NOMO-1 (cell line): ENCODE data around the gene ZBTB38.

Source experiments
- DNase-seq, 2 experiments: peaks; one replicate each; lab custom pipeline; 2025; ENCODE audit not compliant: unreplicated experiment in 2 of 2; lab: John Stamatoyannopoulos, UW

The ZBTB38 gene

DNA sequence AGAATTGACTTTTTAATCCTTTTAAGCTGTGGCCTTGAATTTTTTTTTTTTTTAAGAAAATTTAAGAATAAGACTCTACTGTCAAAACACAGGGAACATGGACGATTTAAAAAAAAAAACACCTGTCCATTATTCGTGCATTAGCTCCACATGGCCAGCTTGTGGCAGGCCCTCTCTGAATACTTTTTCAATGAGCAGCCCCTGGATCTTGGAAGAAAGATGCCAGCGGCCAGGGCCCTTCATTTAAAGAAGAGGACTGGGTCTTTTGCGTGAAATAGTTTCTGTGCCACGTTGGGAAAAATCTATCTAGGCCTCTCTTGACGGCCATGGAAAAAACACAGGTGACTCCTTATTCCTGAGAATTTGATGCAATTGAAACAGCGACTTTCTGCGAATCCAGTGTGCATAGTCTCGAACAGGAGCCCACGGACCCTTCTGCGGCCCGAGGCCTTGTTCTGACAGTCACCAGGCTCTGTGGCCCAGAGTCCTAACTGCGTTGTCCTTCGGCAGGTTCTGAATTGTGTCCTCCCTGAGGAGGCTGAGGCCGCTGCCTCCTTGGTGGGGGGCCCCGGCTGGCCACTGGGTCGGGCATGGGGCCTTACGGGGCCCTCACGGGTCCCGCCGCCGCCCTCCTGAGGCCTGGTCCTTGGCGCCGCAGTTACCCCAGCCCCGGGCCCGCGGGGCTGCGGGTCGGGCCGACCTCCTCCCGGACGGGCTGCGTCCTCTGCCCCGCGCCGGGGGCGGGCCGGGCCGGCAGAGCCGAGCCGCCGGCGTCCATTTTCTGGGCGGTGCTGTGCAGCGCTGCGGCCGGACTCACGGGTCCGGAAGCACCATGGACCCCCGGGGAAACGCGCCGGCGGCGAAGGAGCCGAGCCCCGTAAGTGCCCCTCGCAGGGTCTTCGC lies 33.5 kb downstream of the ZBTB38 start:
- peak; percentile 34 to 55 for DNase-seq

DNA sequence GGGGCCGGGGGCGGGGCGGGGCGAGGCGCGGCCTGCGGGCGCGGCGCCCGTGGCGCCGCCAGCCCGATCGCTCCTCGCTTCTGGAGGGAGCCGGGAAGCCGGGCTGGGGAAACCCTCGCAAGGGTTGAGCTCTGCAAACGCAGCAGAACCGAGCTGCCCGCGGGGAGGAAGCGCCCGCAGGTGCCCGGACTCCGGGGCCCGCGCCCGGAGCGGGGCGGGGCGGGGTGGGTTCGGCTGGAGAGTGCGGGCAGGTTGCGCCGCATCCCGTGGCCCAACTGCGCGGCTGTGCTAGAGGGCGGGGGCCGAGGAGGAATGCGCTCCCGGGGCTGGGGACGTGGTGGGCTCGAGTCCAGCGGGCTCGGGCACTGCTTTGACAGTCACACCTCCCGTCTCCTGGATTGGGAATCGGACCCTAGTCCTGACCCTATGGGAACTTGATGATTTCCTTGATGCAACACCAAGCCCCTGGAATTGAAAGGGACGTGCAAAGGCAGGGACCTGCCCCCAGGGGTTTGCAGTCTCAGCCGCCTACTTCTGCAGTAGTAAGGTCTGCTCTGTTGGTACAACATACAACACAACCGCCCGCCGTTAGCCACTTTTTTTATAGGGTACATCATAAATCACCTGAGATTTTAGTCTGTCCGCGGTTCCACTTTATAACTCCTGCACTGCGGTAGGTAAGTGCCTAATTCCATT lies 34.3 kb downstream of the ZBTB38 start:
- DNase-seq, result peak; percentile 34 to 49

DNA sequence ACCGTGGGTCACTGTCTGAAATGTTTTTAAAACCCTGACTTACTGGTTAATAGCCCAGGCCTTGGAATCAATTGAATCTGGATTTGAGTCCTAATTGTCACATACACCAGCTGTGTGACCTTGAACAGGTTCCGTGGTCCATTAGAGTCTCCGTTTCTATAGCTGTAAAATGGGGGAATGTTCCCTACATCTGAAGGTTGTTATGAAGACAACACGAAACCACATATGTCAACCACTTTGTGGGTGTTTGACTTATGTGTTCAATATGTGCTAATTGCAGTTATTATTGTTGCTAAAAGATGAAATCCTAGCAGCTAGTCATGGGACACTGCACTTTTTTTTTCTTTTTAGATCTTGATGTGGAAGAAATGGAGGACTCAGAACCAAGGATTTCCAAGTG lies 35.3 kb downstream of the ZBTB38 start:
- no peak for DNase-seq

DNA sequence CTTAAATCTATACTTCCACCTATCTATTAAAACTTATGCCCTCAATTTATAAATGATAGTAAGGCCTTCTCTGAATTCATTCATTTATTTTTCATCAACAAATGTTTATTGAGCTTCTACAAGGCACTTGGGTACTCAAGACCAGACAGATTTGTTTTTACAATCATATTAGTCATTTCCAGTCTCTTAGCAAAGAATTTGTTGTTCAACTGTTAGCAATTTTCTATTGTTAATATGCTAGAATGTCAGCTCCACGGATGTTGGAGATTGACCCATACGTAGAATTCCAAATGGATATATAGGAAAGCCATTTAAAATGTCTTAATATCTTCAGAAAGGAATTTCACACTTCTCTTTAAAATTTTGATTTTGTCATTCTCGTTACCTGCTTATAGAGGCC lies 36.7 kb downstream of the ZBTB38 start:
- DNase-seq, result no peak

DNA sequence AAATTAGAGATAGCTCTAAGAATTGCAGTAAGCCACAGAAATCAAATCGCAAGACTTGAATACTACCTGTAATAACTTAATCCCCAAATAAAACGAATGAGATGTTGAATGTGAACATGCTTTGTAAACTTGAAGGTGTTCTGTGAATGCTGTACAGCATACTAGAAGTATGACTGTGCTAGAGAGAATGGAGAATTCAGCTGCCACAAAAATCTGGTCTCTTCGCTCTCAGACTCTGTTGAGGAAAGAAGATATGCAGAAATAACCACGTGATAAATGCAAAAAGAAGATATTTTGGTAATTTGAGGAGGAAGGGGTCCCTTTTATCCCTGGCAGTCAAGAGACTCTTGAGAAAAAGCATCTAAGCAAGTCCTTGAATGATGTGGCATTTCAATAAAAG lies 37.3 kb downstream of the ZBTB38 start:
- no peak for DNase-seq

DNA sequence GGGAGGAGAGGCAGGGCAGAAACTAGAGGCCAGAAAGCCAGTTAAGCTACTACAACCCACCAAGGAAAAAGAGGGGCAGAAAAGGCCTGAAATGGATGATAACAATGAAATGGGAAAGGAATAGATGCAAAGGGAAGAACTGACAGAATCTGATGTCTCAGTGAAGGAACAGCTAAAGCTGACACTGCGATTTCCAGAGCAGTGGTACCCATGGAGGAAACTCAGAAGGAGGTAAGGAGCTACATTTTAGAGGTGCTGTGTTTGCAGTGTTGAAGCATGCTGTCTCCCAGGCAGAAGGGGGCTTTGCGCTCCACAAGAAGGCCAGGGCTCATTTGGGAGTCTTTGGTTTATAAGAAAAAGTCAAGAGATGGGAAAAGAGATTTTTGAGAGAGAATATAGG lies 38.0 kb downstream of the ZBTB38 start:
- DNase-seq, result no peak

DNA sequence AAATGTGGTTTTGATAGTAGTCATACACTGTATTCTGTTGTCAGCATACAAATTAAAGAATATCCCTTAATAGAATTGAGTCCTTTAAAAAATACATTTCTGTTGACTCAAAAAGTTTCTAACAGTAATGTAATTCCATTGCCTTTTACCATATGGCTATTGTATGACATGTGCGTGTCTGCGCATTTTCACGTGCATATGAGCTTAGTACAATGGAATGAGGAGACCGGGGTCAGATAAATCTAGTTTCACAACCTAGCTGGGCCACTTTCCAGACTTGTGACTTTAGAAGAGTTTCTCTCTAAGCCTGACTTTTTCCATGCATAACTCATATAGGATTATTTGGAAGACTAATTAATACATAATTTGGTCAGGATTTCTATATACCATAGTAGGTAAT lies 38.7 kb downstream of the ZBTB38 start:
- DNase-seq, result no peak

DNA sequence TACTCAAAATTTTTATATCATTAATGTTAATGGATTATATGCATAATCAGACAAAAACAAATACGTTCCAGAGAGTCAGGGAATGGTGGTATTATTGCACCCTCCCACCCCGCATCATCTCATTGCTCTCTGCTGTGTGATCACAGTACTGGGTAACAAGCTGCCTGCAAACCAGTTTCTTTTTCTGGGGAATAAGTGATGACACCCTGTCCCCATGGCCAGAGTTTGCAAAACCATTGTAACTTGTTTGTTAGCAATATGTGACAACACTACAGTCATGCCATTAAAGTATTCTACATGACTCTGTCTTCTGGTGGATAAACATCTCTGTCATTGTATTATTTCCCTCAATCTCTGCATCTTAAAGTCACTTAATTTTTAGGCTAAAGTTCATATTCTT lies 39.5 kb downstream of the ZBTB38 start:
- no peak for DNase-seq

DNA sequence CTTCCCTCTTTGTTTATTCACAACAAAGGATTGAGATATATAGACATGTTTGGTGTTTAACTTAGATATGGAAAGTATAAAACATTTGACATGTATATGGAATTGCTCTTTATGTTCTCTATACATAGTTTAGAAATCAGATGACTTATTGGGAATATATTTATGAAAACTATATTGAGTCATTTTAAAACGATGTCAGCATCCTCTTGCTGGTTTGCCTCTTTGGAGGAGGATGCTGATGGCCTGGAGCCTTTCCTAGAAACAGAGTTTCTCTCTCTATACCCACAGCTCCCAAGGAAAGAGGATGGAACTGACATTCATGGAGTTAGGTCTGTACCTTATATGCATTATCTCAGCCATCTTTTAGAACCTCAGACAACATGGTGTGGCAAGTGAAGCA lies 40.3 kb downstream of the ZBTB38 start:
- no peak for DNase-seq

DNA sequence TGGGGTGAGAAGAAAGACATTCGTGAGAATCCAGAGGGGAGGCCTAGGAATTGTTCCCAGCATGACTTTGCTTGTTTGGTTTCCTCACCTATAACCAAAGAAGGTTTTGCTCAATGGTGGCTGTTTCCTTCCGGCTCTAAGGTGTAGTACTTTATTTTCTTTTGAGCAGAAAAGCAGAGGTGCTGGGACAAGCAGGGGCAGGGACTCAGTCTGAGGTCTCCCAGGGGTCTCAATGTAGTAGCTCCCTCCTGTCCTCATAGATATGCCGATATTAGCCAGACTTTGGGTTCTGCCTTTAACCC lies 41.6 kb downstream of the ZBTB38 start:
- DNase-seq, result no peak

DNA sequence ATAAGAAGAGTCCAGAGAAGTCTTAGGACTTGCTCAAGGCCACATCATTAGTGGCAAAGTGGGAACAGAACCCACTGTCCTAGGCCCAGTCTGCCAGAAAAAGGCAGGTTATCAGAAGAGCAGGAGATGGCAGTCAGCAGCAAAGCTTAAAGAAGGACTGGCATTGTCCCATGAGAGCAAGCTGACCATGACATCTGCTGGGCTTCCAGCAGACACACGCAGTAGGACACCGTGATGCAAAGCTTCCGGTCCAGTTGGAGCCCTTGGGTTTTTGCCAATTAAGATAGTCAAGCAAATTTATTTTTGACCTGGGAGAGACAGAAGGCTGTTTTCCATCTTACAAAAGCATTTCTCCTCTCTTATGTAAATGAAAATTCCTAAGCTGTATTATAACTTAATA lies 42.1 kb downstream of the ZBTB38 start:
- DNase-seq, result no peak

DNA sequence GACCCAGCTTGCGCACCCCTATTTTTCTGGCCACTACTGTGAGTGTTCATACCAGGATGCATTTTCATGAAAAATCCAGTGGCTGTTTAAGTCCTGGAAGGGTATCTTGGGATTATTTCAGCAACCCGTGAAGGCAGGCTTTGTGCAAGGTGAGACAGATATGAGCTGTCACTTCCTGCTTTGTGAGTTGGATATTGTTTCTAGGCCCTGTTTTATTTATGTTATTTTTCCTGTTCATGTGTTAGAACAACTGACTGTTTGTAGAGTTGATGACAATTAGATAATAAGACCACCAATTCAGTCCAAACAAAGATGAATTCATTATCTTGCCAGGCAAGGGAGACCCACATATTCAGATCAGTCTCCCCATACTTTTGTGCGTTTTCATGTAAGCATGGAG lies 42.5 kb downstream of the ZBTB38 start:
- DNase-seq, result no peak

DNA sequence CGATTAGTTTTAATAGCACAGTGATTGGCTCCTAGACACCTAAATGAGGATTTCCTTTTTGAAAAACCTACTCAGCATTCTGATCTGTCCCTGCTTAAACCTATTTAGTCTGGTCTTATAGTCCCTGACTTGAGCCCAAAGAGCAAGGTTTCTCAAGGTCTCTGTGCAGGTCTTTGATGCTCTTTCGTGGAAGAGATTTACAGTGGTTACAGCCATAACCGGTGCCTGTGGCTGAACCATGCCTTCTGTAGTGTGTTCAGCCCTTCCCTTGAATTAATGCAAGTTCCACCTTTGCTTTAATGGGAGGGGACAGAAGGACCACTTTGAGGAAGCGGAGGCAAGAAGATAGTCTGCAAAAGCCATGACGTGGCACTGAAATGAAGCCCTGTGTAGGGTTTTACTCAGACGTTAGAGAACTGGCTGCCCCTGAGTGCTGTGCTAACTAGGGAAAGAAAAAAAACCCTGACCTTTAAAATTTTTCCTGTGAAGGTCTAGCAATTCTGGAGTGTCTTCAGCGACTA lies 43.0 kb downstream of the ZBTB38 start:
- DNase-seq, result peak; percentile 35 to 51

DNA sequence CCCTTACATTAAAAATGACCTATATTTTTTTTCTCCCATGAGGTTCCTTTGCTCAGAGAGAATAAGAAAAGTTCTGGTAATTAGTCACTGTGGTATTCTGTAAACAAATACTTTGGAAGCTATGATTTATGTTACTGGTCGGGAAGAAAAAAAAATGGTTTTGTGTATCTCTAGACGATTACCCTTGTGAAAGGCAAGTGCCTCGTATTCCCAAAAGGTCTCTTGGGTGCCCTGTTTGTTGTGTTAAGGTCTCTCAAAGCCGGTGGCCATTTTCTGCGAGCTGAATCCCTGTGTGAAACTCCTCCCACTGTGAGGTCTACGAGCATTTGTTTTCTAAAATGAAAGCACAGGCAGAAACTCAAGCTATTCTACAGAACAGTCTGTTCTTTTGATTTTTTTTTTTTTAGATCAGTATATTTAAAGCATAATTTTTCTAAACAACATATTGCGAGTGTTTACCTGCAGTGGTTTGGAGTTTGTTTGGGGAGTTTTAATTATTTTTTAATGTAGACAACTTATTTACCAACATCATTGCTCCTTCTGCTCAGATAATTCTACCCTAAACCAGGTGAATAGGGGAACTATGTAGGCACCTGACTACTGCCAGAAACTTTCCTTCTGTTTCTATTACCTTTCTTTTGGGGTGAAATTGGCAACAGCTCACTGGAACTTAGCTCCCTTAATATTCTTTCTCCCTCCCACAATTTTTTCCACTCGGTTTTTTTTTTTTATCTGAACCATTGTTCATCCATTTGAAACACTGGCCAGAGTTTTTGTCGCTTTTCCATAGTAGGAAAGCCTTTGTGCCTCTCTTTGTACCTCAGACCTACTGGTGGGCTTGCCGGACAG lies 44.0 kb downstream of the ZBTB38 start:
- no peak for DNase-seq

DNA sequence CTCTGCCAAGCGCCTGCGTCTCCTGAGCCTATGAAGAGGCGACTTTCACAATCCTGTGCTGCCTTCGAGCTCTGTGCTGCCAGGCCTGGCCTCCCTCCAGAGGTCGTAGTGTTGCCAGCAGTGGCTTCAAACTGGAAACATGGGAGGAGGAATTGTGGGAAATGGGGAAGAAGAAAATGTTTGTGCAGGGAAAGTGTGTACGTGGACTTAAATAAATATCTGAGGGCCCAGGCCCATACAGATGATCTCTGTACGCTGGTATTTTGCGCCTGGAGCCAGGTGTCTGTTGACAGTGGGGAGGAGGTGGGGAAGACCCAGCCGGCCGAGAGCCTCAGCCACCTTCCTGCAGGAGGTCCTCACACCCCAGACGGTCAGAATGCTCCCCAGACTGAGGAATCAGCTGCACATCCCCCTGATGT lies 44.6 kb downstream of the ZBTB38 start:
- DNase-seq, result no peak

DNA sequence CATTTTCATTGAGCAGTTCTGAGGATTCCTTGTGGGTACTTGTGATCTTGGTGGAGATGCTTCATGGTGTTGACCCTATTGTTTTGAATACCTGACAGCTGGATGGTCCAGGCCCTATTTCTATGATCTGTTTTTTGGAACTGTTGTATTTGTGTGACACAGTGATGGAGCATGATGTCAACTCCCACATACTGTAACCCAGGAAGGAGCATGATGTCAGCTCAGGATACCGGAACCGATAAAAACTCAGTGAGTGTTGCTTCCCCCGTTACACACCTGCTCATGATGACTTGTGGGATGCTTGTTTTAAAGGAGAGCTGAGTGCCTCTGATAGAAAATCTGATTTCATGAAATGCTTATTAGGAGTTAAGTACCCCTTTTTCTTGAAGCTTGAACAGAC lies 45.1 kb downstream of the ZBTB38 start:
- DNase-seq, result no peak

DNA sequence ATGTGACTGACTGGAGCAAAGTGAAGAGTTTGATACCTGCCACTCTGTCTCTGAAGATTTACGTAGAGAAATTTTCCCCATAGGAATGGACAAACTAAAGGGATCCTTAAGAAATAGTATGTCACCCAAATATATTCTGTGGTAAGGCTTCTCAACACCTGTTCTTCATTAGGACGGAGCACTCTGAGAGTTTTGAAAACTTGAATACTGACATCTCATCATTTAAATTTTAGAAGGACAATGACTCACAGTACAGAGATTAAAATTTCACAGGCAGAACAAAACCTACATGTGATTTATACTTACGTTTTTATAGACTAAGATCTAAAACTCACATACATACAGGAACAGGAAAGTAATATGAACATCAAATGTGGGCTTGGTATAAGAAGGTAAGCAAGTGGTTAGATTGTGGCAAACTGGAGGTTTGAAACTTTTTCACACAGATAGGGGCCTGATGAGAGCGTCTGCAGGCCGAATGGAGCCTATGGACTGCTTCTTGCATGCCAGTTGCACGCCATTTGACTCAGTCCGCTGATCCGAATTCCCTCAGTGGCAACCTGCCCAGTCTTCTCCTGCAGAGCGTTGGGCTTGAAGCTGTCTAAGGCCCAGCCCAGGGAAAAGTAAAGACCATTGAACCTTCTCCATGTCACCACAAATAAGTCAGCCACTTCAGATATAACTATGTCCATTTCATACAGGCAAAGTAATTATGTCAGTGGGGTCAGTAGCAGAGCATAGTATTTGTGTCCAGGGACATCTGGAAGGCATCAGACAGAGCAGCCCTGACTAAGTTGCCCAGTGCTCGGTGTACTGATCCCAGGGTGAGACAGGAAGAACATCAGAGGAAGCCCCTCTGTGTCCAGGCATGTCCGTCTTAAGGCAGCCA lies 45.7 kb downstream of the ZBTB38 start:
- DNase-seq, result no peak

DNA sequence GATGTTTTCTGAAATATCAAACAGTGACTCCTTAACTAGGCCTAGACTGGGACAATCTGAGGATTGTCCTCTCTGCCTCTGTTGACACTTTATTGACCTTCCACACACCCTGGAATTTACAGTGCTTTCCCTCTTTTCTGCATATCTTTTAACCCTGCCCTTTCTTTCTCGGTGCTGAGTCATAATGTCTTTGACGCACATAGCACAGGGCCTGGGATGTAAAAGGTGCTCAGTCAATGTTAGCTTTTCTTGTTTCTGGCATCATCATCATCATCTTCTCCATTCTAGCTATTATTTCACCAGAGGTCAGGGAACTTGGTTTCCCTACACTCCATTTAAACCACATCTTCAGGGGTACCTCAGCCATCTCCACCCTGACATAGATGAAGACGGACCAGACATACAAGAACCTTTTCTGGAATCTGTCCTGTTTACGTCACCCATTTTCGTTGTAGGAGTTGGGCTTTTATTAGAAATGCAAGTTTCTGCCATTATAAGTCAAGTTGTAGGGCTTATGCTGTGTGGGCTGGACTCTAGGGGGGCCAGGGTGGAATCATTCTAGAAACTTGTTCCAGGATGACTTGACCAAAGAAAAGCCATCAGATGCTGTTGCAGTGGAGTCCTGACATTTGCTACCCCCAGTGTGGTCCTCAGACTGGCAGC lies 46.6 kb downstream of the ZBTB38 start:
- no peak for DNase-seq

DNA sequence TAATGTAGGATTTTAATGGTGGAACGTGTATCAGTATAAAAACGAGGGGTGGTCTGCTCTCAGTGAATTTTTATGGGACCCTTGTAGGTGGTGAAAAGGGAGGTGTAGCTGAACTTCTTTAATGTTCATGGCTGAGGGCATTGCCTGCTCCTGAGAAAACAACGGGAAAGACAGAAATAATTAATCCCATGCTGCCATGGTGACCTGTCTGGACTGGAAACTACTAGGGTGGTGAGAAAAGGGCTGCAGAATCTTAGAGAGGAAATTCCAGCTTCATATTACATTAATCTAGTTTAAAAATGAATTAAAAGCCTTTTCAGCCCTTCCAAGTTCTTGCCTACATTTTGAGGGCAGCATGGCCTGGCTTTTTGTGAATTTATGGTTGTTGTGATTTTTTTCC lies 47.6 kb downstream of the ZBTB38 start:
- no peak for DNase-seq
